Medulla oblongata (tissue), 1 donor: Measurements from ENCODE around the gene IFT22.
"Not testable (repeated sequence)": the region's sequence is repeated elsewhere in the genome, so short reads cannot be mapped to it uniquely, and the experiment has no call there.

Experiments
- DNase-seq: peaks from one replicate; pipeline ENCODE4 v3.0.0-alpha.2; 2015; ENCODE audit errors: extremely low spot score

Gene IFT22

GRCh38 chr7:101315336-101315735 is 6.3 kb downstream of the IFT22 start:
- peak; percentile 50 for DNase-seq

- no peak for DNase-seq
Measured at GRCh38 chr7:101308245-101309085, 13.1 kb downstream of the IFT22 start.

GRCh38 chr7:101306307-101306706 is 15.3 kb downstream of the IFT22 start:
- no peak for DNase-seq

GRCh38 chr7:101303102-101303701 is 18.4 kb downstream of the IFT22 start:
- DNase-seq: no peak

- no peak for DNase-seq
Measured at GRCh38 chr7:101302641-101303101, 18.9 kb downstream of the IFT22 start.

GRCh38 chr7:101300465-101301376 is 20.9 kb downstream of the IFT22 start:
- no peak for DNase-seq

GRCh38 chr7:101299511-101300464 is 21.8 kb downstream of the IFT22 start:
- no peak for DNase-seq

- DNase-seq: no peak
Measured at GRCh38 chr7:101294832-101295121, 26.8 kb downstream of the IFT22 start.

GRCh38 chr7:101294039-101294831 is 27.4 kb downstream of the IFT22 start:
- DNase-seq: no peak

GRCh38 chr7:101293069-101294021 is 28.3 kb downstream of the IFT22 start:
- DNase-seq: not testable (repeated sequence)

- not testable (repeated sequence) for DNase-seq
Measured at GRCh38 chr7:101292566-101292965, 29.0 kb downstream of the IFT22 start.

GRCh38 chr7:101290186-101291037 is 31.2 kb downstream of the IFT22 start:
- DNase-seq: peak; percentile 34

GRCh38 chr7:101289687-101290086 is 31.9 kb downstream of the IFT22 start:
- DNase-seq: not testable (repeated sequence)

GRCh38 chr7:101288439-101288838 is 33.2 kb downstream of the IFT22 start:
- DNase-seq: no peak

- no peak for DNase-seq
Measured at GRCh38 chr7:101287032-101287431, 34.6 kb downstream of the IFT22 start.

GRCh38 chr7:101285880-101286279 is 35.7 kb downstream of the IFT22 start:
- not testable (repeated sequence) for DNase-seq

GRCh38 chr7:101285171-101285570 is 36.4 kb downstream of the IFT22 start:
- DNase-seq: no peak

GRCh38 chr7:101280912-101281311 is 40.7 kb downstream of the IFT22 start:
- not testable (repeated sequence) for DNase-seq
